Esophagus (tissue), 2 donors: Measurements from ENCODE around the gene IFITM2. TPM values are rescaled to one million over a fixed set of nuclear protein-coding genes. Genes with fewer than 3 reads are reported as not detected.

Source experiments
- H3K27ac ChIP-seq, 2 donors: one replicate each; pipeline ENCODE4 v1.5.1; 2013; ENCODE audit warnings: low read depth in 2 of 2, mild to moderate bottlenecking in 2 of 2, inconsistent platforms in 1 of 2, low read length in 1 of 2, moderate library complexity in 1 of 2
- H3K27me3 ChIP-seq, 2 donors: one replicate each; pipeline ENCODE4 v1.6.1; 2013; ENCODE audit warnings: low read length in 2 of 2, control low read depth in 1 of 2, mild to moderate bottlenecking in 1 of 2; ENCODE audit not compliant: insufficient read depth in 2 of 2, control insufficient read depth in 1 of 2
- H3K36me3 ChIP-seq, 2 donors: one replicate each; pipeline ENCODE4 v1.6.1; 2013; ENCODE audit warnings: low read length in 1 of 2; ENCODE audit not compliant: control insufficient read depth in 2 of 2, insufficient read depth in 2 of 2
- H3K4me1 ChIP-seq, 2 donors: one replicate each; pipeline ENCODE4 v1.6.1; 2013; ENCODE audit warnings: low read length in 1 of 2; ENCODE audit not compliant: control insufficient read depth in 2 of 2, insufficient read depth in 2 of 2
- H3K4me3 ChIP-seq, 2 donors: one replicate each; pipeline ENCODE4 v1.5.1; 2013; ENCODE audit warnings: low read length in 2 of 2, mild to moderate bottlenecking in 2 of 2, low read depth in 1 of 2, moderate library complexity in 1 of 2
- H3K9me3 ChIP-seq, 2 donors: one replicate each; pipeline ENCODE4 v1.6.1; 2013; ENCODE audit warnings: mild to moderate bottlenecking in 2 of 2, low read depth in 1 of 2, low read length in 1 of 2, moderate library complexity in 1 of 2; ENCODE audit not compliant: control insufficient read depth in 2 of 2, insufficient read depth in 1 of 2
- WGBS, 2 donors: extraction: QIAGEN DNeasy Blood & Tissue Kit; methylation state at CpG; one replicate each; pipeline ENCODE4 v1.1.7; 2013; 5-methylcytosine and 5-hydroxymethylcytosine counted together
- polyA plus RNA-seq, 2 donors: library from polyadenylated mRNA; stranded (reverse); fragments of 200-250 nt; gene quantifications; one replicate each; pipeline ENCODE4 v1.2.3, GENCODE V29; 2013
- donor health status: healthy with polysubstance abuse.
- donor health status: Bipolar disorder and iron deficiency.

The IFITM2 gene
- polyA plus RNA-seq, 2 donors = 72.3 to 165 TPM

DNA sequence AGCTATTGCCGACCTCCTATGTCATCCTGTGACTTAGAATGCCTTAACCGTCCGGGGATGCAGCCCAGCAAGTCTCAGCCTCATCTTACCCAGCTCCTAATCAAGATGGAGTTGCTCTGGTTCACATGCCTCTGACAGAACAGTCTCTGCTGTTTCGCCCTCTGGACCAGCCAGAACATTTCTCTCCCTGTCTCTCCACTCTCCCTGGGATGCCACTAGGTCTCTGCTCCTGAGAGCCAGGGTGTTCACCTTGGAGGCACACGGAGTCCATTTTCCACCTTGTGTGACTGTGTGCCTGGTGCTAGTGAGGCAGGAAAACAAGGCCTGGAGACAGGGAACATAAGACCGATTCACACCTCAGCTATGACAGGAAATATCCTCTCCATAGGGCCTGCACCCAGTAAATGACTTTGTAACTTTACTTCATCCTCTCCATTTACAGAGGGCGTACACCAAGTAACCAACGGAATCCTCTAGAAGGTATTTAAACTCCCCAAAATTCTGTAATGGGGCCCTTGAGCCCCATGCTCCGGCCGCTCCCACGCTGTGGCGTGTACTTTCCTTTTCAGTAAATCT is 44.9 kb downstream of the IFITM2 start:
- Histone ChIP-seq H3K27ac (peak overlapping the region; percentile 26 to 55), H3K4me3 (no peak overlapping the region), H3K4me1 (peaks cover 0 to 18% of the 10 kb centered on the region in 2 donors), H3K27me3 (no peaks in the 10 kb centered on the region), H3K9me3 (no peaks in the 10 kb centered on the region), H3K36me3 (no peaks in the 10 kb centered on the region)
- 87 to 93% methylated on average over 12 of the region's 12 CpGs for WGBS, 2 donors

DNA sequence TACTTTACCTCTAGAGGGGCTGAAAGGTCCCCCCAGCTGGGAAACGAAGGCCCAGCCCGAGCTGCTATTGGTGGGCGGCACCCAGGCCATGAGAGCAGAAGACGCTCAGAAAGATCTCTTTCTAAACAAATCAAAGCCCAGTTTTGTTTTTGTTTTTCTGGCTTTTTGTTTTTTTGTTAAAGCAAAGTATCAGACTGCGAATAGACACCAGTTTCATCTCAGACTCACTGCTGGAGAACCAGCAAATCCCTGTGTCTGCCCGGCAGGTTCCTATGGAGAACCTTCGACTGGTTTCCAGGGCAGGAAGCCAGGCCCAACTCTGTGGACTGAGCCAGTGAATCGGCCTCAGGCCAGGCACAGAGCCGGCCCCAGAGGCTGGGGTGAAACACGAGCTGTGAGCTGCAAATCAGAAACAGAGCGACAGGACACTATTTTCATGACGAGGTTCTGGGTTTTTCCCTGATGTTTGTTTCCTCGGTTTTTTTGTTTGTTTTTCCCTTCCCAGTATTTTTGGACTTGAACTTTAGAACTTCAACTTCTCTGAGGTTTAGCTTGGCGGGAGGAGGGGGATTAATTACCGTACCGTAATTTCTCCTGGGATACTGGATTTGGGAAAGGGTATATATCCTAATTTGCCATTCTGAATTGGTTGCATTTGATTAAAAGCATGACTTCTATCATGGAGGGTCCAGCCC is 45.7 kb downstream of the IFITM2 start:
- peaks cover 2 to 18% of the 10 kb centered on the region in 2 donors for H3K4me1 ChIP-seq
- no peak overlapping the region for H3K4me3 ChIP-seq
- no peaks in the 10 kb centered on the region for H3K27me3 ChIP-seq
- H3K27ac ChIP-seq = peak overlapping the region; percentile 26 to 83
- no peaks in the 10 kb centered on the region for H3K9me3 ChIP-seq
- WGBS, 2 donors = 22 to 28% methylated on average over 16 of the region's 16 CpGs
- no peaks in the 10 kb centered on the region for H3K36me3 ChIP-seq

- peaks cover 2 to 18% of the 10 kb centered on the region in 2 donors for H3K4me1 ChIP-seq
- H3K27ac ChIP-seq = peak overlapping the region; percentile 95 to 99
- WGBS, 2 donors = 2 to 6% methylated on average over 49 to 76 of the region's 76 CpGs
- peaks cover 0 to 4% of the 10 kb centered on the region in 2 donors for H3K9me3 ChIP-seq
- no peaks in the 10 kb centered on the region for H3K27me3 ChIP-seq
- peak overlapping the region; percentile 35 to 37 for H3K4me3 ChIP-seq
- H3K36me3 ChIP-seq = no peaks in the 10 kb centered on the region
Measured at GRCh38 chr11:355581-356458, 48.2 kb downstream of the IFITM2 start.

GRCh38 chr11:356610-357009 is 49.0 kb downstream of the IFITM2 start:
- peaks cover 2 to 16% of the 10 kb centered on the region in 2 donors for H3K4me1 ChIP-seq
- H3K27ac ChIP-seq = no peak overlapping the region
- no peaks in the 10 kb centered on the region for H3K27me3 ChIP-seq
- H3K9me3 ChIP-seq = peaks cover 0 to 8% of the 10 kb centered on the region in 2 donors
- H3K4me3 ChIP-seq = no peak overlapping the region
- no peaks in the 10 kb centered on the region for H3K36me3 ChIP-seq
- WGBS, 2 donors = 76 to 83% methylated on average over 6 of the region's 6 CpGs

- Histone ChIP-seq H3K4me1 (peaks cover 2 to 16% of the 10 kb centered on the region in 2 donors), H3K27me3 (no peaks in the 10 kb centered on the region), H3K27ac (no peak overlapping the region), H3K9me3 (peaks cover 0 to 8% of the 10 kb centered on the region in 2 donors), H3K4me3 (no peak overlapping the region), H3K36me3 (no peaks in the 10 kb centered on the region)
- 85 to 93% methylated on average over 4 of the region's 4 CpGs for WGBS, 2 donors
Measured at GRCh38 chr11:357582-357981, 50.0 kb downstream of the IFITM2 start.

DNA sequence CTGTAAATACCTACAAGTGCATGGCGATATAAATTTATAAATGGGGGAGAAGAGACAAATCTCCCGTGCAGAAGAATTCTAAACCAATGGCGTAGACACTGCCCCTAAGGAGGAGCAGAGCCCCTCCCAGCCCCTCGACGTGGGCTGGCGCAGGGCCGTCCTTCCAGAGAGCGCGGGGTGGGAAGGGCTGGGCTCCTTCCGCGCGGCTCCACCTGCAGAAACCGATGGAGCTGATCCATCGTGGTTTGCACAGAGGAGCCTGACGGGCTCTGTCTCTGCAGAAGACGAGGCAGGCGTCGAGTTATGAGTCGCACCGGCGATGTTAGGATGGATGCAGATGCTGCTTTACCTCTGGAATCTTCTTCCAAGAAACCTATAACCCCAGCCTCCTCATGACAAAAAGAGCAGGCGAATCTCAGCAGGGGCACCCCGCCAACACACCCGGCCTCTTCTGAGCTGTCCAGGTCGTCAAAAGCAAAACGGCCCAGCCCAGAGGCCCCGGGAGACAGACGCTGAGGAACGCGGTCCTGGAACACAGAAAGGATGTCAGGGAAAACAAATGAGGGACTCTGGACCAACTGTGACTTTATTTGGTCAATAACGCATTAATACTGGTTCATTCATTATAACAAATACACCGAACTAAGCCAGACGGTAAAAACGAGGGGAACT is 50.6 kb downstream of the IFITM2 start:
- Histone ChIP-seq H3K36me3 (no peaks in the 10 kb centered on the region), H3K4me1 (peaks cover 2 to 16% of the 10 kb centered on the region in 2 donors), H3K9me3 (peaks cover 0 to 8% of the 10 kb centered on the region in 2 donors), H3K4me3 (no peak overlapping the region), H3K27me3 (no peaks in the 10 kb centered on the region), H3K27ac (no peak overlapping the region)
- 42 to 51% methylated on average over 34 of the region's 34 CpGs for WGBS, 2 donors

Other genes starting within 250 kb of the IFITM2 start
- not detected for gene SCGB1C1, start 114.7 kb upstream of the IFITM2 start, polyA plus RNA-seq
- gene BET1L, start 100.4 kb upstream of the IFITM2 start, polyA plus RNA-seq = 10 to 100 TPM; 12.5 to 18.0 TPM
- gene RIC8A, start 100.1 kb upstream of the IFITM2 start, polyA plus RNA-seq = 10 to 100 TPM; 31.2 to 42.8 TPM
- gene SIRT3, start 71.5 kb upstream of the IFITM2 start, polyA plus RNA-seq = 10 to 100 TPM in 1 of 2 donors, 1 to 10 TPM in 1; 7.9 to 13.5 TPM
- 10 to 100 TPM; 90.8 to 98.2 TPM for gene PSMD13, start 70.8 kb upstream of the IFITM2 start, polyA plus RNA-seq
- under 1 TPM; 0.05 to 0.06 TPM for gene NLRP6, start 29.4 kb upstream of the IFITM2 start, polyA plus RNA-seq
- gene PGGHG, start 18.7 kb upstream of the IFITM2 start, polyA plus RNA-seq = 10 to 100 TPM; 10.3 to 38.9 TPM
- not detected for gene IFITM5, start 8.3 kb upstream of the IFITM2 start, polyA plus RNA-seq
- 100 to 1,000 TPM in 1 of 2 donors, 10 to 100 TPM in 1; 48.2 to 112 TPM for gene IFITM1, start 6.2 kb downstream of the IFITM2 start, polyA plus RNA-seq
- gene IFITM3, start 13.0 kb downstream of the IFITM2 start, polyA plus RNA-seq = 100 to 1,000 TPM; 243 to 450 TPM
- 1 to 10 TPM; 5.0 to 5.2 TPM for gene B4GALNT4, start 61.7 kb downstream of the IFITM2 start, polyA plus RNA-seq
- 100 to 1,000 TPM; 332 to 353 TPM for gene PKP3, start 86.4 kb downstream of the IFITM2 start, polyA plus RNA-seq
- gene SIGIRR, start 107.2 kb downstream of the IFITM2 start, polyA plus RNA-seq = 10 to 100 TPM; 25.4 to 41.7 TPM
- gene ANO9, start 134.2 kb downstream of the IFITM2 start, polyA plus RNA-seq = 10 to 100 TPM; 18.1 to 40.4 TPM
- 10 to 100 TPM; 12.4 to 20.5 TPM for gene PTDSS2, start 142.5 kb downstream of the IFITM2 start, polyA plus RNA-seq
- gene RNH1, start 199.4 kb downstream of the IFITM2 start, polyA plus RNA-seq = 100 to 1,000 TPM; 106 to 219 TPM
- gene HRAS, start 227.8 kb downstream of the IFITM2 start, polyA plus RNA-seq = 100 to 1,000 TPM; 163 to 257 TPM
- gene LRRC56, start 229.7 kb downstream of the IFITM2 start, polyA plus RNA-seq = 1 to 10 TPM; 1.7 to 4.0 TPM